Measurements from ENCODE around the gene NXPH2.
A peak's percentile ranks its signal among the peaks of the same experiment; 100 is the strongest.

NXPH2 gene

DNA sequence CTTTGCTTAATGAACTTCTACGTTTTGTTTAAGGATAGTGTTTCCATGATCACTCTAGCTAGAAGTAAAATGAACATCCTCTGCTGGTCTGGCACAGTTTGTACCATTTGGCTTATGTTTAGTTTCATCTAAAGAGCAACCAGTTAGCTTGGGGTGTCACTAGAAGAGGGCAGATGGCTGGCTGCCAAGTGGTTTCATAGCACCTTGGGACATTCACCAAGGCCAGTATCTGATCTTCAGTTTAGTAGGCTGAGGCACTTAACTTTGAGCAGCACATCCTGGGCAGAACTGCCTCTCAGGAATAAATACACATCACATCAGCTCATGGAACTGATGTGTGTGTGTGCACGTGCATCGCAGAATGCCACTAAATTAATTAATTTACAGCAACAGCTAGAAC lies 68.4 kb downstream of the NXPH2 start:
- ATAC-seq (ENCODE audit: low read depth) (no peak), DNase-seq (ENCODE audit: low spot score) (no peak)
- Histone ChIP-seq H3K9me3 (ENCODE audit: severe bottlenecking) (no peaks in the 10 kb centered on the region), H3K4me1 (ENCODE audit: insufficient read depth, poor library complexity, severe bottlenecking) (no peaks in the 10 kb centered on the region), H3K27ac (ENCODE audit: poor library complexity, severe bottlenecking) (no peak overlapping the region), H3K27me3 (ENCODE audit: insufficient read depth, poor library complexity, severe bottlenecking) (no peaks in the 10 kb centered on the region), H3K36me3 (ENCODE audit: low read depth) (no peaks in the 10 kb centered on the region), H3K4me3 (ENCODE audit: severe bottlenecking) (no peak overlapping the region)
- no peak for TF ChIP-seq CTCF (IDR thresholded peaks at IDR 0.05; ENCODE audit: poor library complexity, severe bottlenecking)

GRCh38 chr2:138708682-138709241 lies 71.4 kb downstream of the NXPH2 start:
- no peaks in the 10 kb centered on the region for H3K27me3 ChIP-seq (ENCODE audit: insufficient read depth, poor library complexity, severe bottlenecking)
- no peaks in the 10 kb centered on the region for H3K9me3 ChIP-seq (ENCODE audit: severe bottlenecking)
- no peaks in the 10 kb centered on the region for H3K4me1 ChIP-seq (ENCODE audit: insufficient read depth, poor library complexity, severe bottlenecking)
- no peak for TF ChIP-seq CTCF (IDR thresholded peaks at IDR 0.05; ENCODE audit: poor library complexity, severe bottlenecking)
- no peak for ATAC-seq (ENCODE audit: low read depth)
- H3K36me3 ChIP-seq (ENCODE audit: low read depth) = no peaks in the 10 kb centered on the region
- no peak for DNase-seq (ENCODE audit: low spot score)
- no peak overlapping the region for H3K27ac ChIP-seq (ENCODE audit: poor library complexity, severe bottlenecking)
- no peak overlapping the region for H3K4me3 ChIP-seq (ENCODE audit: severe bottlenecking)

DNA sequence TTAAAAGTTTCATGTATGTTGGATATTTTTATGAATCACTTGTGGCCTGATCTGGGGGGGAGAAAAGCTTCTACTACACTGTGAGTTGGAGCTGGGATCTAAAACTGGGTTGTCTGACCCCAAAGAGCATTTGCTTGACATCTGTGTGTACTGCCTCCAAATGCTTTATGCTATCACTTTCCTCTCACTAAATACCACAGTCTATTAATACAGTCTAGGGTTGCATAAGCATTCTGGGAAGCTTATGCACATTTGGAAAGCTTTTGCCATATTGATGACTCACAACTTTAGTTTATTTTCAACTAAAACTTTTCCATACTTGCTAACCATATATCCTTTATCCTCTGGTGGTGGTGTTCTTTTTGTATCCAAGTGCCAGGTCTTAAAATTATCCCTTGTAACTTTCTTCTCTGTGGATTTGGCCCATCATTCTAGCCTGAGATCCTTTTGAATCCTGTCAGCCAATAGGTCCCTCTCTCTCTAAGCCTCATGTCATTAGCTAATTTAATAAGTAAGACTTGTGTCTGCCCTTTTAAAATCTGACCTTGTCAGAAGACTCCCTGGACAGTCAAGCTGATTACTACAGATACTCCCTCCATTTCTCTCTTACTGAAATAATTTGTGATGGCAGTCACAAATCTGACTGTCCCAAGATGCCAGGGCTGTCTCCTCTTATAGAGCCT lies 72.7 kb downstream of the NXPH2 start:
- TF ChIP-seq CTCF (IDR thresholded peaks at IDR 0.05; ENCODE audit: poor library complexity, severe bottlenecking) = no peak
- DNase-seq (ENCODE audit: low spot score) (no peak), ATAC-seq (ENCODE audit: low read depth) (peak; percentile 58; the same call in 2 of the 3 replicates)
- no peak overlapping the region for H3K4me3 ChIP-seq (ENCODE audit: severe bottlenecking)
- H3K27ac ChIP-seq (ENCODE audit: poor library complexity, severe bottlenecking) = no peak overlapping the region
- H3K9me3 ChIP-seq (ENCODE audit: severe bottlenecking) = no peaks in the 10 kb centered on the region
- H3K27me3 ChIP-seq (ENCODE audit: insufficient read depth, poor library complexity, severe bottlenecking) = no peaks in the 10 kb centered on the region
- no peaks in the 10 kb centered on the region for H3K4me1 ChIP-seq (ENCODE audit: insufficient read depth, poor library complexity, severe bottlenecking)
- H3K36me3 ChIP-seq (ENCODE audit: low read depth) = no peaks in the 10 kb centered on the region

DNA sequence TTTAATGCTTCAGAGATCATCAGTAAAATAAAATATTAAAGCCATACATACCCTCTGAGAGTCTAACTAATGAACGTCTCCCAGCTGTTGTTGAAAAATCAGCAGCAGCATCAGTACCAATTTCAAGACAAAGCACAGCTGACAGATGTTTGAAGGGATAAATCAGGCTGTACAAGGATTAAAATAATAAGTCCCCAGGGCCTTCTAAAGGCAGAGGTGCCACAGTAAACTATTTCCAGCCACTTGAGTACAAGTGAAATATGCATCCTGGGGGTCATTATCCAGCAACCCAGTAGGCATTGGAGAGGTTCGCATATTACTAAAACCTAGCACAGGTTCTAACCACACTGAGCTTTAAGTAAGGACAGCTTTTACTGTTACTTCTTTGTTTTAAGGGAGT lies 76.9 kb downstream of the NXPH2 start:
- no peaks in the 10 kb centered on the region for H3K9me3 ChIP-seq (ENCODE audit: severe bottlenecking)
- no peak for TF ChIP-seq CTCF (IDR thresholded peaks at IDR 0.05; ENCODE audit: poor library complexity, severe bottlenecking)
- ATAC-seq (ENCODE audit: low read depth) (no peak), DNase-seq (ENCODE audit: low spot score) (no peak)
- no peak overlapping the region for H3K27ac ChIP-seq (ENCODE audit: poor library complexity, severe bottlenecking)
- H3K27me3 ChIP-seq (ENCODE audit: insufficient read depth, poor library complexity, severe bottlenecking) = no peaks in the 10 kb centered on the region
- no peaks in the 10 kb centered on the region for H3K4me1 ChIP-seq (ENCODE audit: insufficient read depth, poor library complexity, severe bottlenecking)
- no peaks in the 10 kb centered on the region for H3K36me3 ChIP-seq (ENCODE audit: low read depth)
- no peak overlapping the region for H3K4me3 ChIP-seq (ENCODE audit: severe bottlenecking)

DNA sequence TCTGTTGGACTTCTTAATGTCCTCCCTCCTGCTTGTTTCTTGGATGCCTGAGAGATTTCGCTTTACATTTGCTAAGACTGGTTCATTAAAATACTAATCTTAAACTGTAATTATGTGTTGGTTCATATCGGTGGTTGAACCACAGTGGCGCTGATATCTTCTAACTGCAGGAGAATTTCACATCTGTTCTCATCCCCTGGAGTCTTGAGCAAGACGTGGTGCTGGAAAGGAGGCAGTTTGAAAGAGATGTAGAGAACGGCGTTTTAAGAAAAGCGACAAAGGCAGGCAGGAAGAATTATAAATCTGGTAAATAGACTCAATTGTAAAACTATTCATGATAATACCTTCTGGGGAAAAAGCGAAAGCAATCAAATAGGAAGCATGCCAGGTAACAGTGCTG lies 79.5 kb downstream of the NXPH2 start:
- H3K4me1 ChIP-seq (ENCODE audit: insufficient read depth, poor library complexity, severe bottlenecking) = no peaks in the 10 kb centered on the region
- H3K36me3 ChIP-seq (ENCODE audit: low read depth) = no peaks in the 10 kb centered on the region
- H3K9me3 ChIP-seq (ENCODE audit: severe bottlenecking) = no peaks in the 10 kb centered on the region
- no peak overlapping the region for H3K4me3 ChIP-seq (ENCODE audit: severe bottlenecking)
- H3K27me3 ChIP-seq (ENCODE audit: insufficient read depth, poor library complexity, severe bottlenecking) = no peaks in the 10 kb centered on the region
- no peak overlapping the region for H3K27ac ChIP-seq (ENCODE audit: poor library complexity, severe bottlenecking)
- DNase-seq (ENCODE audit: low spot score) (no peak), ATAC-seq (ENCODE audit: low read depth) (no peak)
- TF ChIP-seq CTCF (IDR thresholded peaks at IDR 0.05; ENCODE audit: poor library complexity, severe bottlenecking) = no peak

Measured in RWPE2 (cell line).